ENCODE data around the gene KRT82.

DNA sequence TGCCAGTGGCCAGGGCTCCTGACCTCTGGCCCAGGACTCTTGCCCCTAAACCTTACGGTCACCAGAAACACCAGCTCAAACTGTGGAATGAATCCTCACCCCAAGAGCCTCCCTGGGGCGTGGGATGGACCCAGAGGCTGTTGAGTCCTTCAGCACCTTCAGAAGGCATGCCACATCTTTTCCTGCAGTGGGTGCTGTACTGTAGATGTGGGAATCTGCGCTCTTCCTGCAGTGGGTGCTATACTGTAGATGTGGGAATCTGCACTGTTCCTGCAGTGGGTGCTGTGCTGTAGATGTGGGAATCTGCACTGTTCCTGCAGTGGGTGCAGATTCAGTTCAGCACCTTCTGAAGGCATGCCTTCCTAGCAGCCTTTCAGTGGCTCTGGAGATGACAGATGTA, 1.2 kb downstream of the KRT82 start:
- TF ChIP-seq, protein P1, sequence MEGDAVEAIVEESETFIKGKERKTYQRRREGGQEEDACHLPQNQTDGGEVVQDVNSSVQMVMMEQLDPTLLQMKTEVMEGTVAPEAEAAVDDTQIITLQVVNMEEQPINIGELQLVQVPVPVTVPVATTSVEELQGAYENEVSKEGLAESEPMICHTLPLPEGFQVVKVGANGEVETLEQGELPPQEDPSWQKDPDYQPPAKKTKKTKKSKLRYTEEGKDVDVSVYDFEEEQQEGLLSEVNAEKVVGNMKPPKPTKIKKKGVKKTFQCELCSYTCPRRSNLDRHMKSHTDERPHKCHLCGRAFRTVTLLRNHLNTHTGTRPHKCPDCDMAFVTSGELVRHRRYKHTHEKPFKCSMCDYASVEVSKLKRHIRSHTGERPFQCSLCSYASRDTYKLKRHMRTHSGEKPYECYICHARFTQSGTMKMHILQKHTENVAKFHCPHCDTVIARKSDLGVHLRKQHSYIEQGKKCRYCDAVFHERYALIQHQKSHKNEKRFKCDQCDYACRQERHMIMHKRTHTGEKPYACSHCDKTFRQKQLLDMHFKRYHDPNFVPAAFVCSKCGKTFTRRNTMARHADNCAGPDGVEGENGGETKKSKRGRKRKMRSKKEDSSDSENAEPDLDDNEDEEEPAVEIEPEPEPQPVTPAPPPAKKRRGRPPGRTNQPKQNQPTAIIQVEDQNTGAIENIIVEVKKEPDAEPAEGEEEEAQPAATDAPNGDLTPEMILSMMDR (IDR thresholded peaks at IDR 0.05), result no peak
- no peak for TF ChIP-seq POLR2A (IDR thresholded peaks at IDR 0.05)

Measured in lower leg skin (tissue), 3 donors.